H1 (cell line): ENCODE results near the gene IL6ST. TPM values are rescaled to one million over a fixed set of nuclear protein-coding genes. Genes with fewer than 3 reads are reported as not detected.

Experiments used
- CTCF ChIA-PET: fragments of 300-600 bp; sonication (Branson Sonifier 250); formaldehyde crosslinking; loops from one replicate; lab custom pipeline; 2021; ENCODE audit not compliant: partially characterized antibody; lab: Charles Lee
- POLR2A ChIA-PET: fragments of 300-600 bp; sonication (Branson Sonifier 250); formaldehyde crosslinking; loops from one replicate; lab custom pipeline; 2021; ENCODE audit warnings: inconsistent platforms; ENCODE audit not compliant: partially characterized antibody; lab: Charles Lee
- DNase-seq, 2 experiments: peaks; one replicate each; pipeline versions ENCODE4 v3.0.0 to v3.0.0-alpha.2; 2010 to 2022; ENCODE audit warnings: low spot score in 2 of 2, low read depth in 1 of 2, mixed read lengths in 1 of 2
- FAIRE-seq: peaks from 2 replicates; lab custom pipeline; 2011; peaks lifted over from hg19 to GRCh38; lab: Jason Lieb, UNC
- H2AFZ ChIP-seq: 2 replicates; pipeline ENCODE4 v1.8.1; 2012; ENCODE audit warnings: low read length, inconsistent platforms
- H2AK5ac ChIP-seq: 2 replicates; pipeline ENCODE4 v1.6.1; 2013; ENCODE audit warnings: low read depth, low read length
- H2BK120ac ChIP-seq: replicated peaks from 2 replicates; pipeline ENCODE3; 2013; ENCODE audit warnings: low read depth, low read length, inconsistent platforms
- H2BK12ac ChIP-seq: 2 replicates; pipeline ENCODE4 v1.6.1; 2013; ENCODE audit warnings: low read depth, low read length
- H2BK15ac ChIP-seq: 2 replicates; pipeline ENCODE4 v1.6.1; 2013; ENCODE audit warnings: low read length
- H2BK20ac ChIP-seq: 2 replicates; pipeline ENCODE4 v1.6.1; 2013; ENCODE audit warnings: low read length
- H2BK5ac ChIP-seq: 2 replicates; pipeline ENCODE4 v1.6.1; 2013; ENCODE audit warnings: low read depth, low read length
- H3K14ac ChIP-seq: 2 replicates; pipeline ENCODE4 v1.6.1; 2013; ENCODE audit warnings: inconsistent platforms; ENCODE audit not compliant: insufficient read length
- H3K18ac ChIP-seq: 2 replicates; pipeline ENCODE4 v1.6.1; 2013; ENCODE audit warnings: low read length; ENCODE audit errors: extremely low read depth
- H3K23ac ChIP-seq: 2 replicates; pipeline ENCODE4 v1.6.1; 2013; ENCODE audit warnings: inconsistent platforms; ENCODE audit not compliant: insufficient read length
- H3K23me2 ChIP-seq: 2 replicates; pipeline ENCODE4 v1.6.1; 2013; ENCODE audit warnings: low read depth, low read length
- H3K27ac ChIP-seq: 2 replicates; pipeline ENCODE4 v1.6.1; 2011; ENCODE audit warnings: low read depth, low read length, inconsistent platforms
- H3K27me3 ChIP-seq, 4 experiments: replicated peaks in 1 of 4; 1 replicate in 1 of 4; 2 replicates in 3 of 4; pipeline versions ENCODE4 v1.6.1 to v1.8.1; 2011 to 2013; ENCODE audit warnings: low read length in 3 of 4, mild to moderate bottlenecking in 3 of 4, inconsistent platforms in 2 of 4, mixed read lengths in 2 of 4, moderate library complexity in 1 of 4; ENCODE audit not compliant: control insufficient read depth in 3 of 4, insufficient read depth in 3 of 4; ENCODE audit errors: extremely low read depth in 1 of 4
- H3K36me3 ChIP-seq, 4 experiments: 2 replicates each; pipeline versions ENCODE4 v1.6.1 to v1.8.1; 2011 to 2013; ENCODE audit warnings: mild to moderate bottlenecking in 4 of 4, low read length in 3 of 4, moderate library complexity in 2 of 4, control low read depth in 1 of 4, inconsistent platforms in 1 of 4; ENCODE audit not compliant: insufficient read depth in 4 of 4, control insufficient read depth in 2 of 4
- H3K4ac ChIP-seq: replicated peaks from 2 replicates; pipeline ENCODE3; 2013; ENCODE audit warnings: low read length, low read depth, mixed read lengths, inconsistent platforms; ENCODE audit not compliant: insufficient read length
- H3K4me1 ChIP-seq, 4 experiments: replicated peaks in 1 of 4; 1 replicate in 1 of 4; 2 replicates in 3 of 4; pipeline versions ENCODE4 v1.6.1 to v1.8.1; 2011 to 2013; ENCODE audit warnings: low read length in 3 of 4, inconsistent platforms in 2 of 4, mixed read lengths in 1 of 4; ENCODE audit not compliant: insufficient read depth in 4 of 4, control insufficient read depth in 3 of 4
- H3K4me2 ChIP-seq, 2 experiments: 2 replicates each; pipeline versions ENCODE4 v1.6.1 to v1.8.1; 2011 to 2013; ENCODE audit warnings: low read depth in 2 of 2, low read length in 2 of 2, control low read depth in 1 of 2, inconsistent platforms in 1 of 2, mild to moderate bottlenecking in 1 of 2; ENCODE audit not compliant: insufficient read depth in 1 of 2
- H3K4me3 ChIP-seq, 4 experiments: fragments of 200-600, 300-600 bp in 1 of 4; sonication (generic), shearing (Covaris generic), sonication (Bioruptor Twin) in 1 of 4; 2 replicates each; pipeline versions ENCODE4 v1.5.1 to v1.8.1; 2011 to 2016; ENCODE audit warnings: low read length in 4 of 4, low read depth in 3 of 4, control low read depth in 2 of 4, inconsistent platforms in 2 of 4, mild to moderate bottlenecking in 2 of 4, mixed read lengths in 1 of 4, moderate library complexity in 1 of 4; ENCODE audit not compliant: insufficient read depth in 2 of 4; ENCODE audit errors: extremely low read depth in 1 of 4
- H3K56ac ChIP-seq: replicated peaks from 2 replicates; pipeline ENCODE3; 2013; ENCODE audit warnings: low read depth, mild to moderate bottlenecking, mixed read lengths, low read length, inconsistent platforms; ENCODE audit not compliant: insufficient read length
- H3K79me1 ChIP-seq: 2 replicates; pipeline ENCODE4 v1.6.1; 2013; ENCODE audit warnings: low read depth, low read length, control low read depth
- H3K79me2 ChIP-seq, 2 experiments: 2 replicates each; pipeline versions ENCODE4 v1.6.1 to v1.8.1; 2012 to 2013; ENCODE audit warnings: low read length in 2 of 2, mild to moderate bottlenecking in 2 of 2, inconsistent platforms in 1 of 2; ENCODE audit not compliant: insufficient read depth in 2 of 2, control insufficient read depth in 1 of 2
- H3K9ac ChIP-seq, 4 experiments: replicated peaks in 1 of 4; 1 replicate in 1 of 4; 2 replicates in 3 of 4; pipeline versions ENCODE4 v1.6.1 to v1.8.1; 2011 to 2013; ENCODE audit warnings: low read depth in 3 of 4, low read length in 3 of 4, control low read depth in 2 of 4, mild to moderate bottlenecking in 2 of 4, moderate library complexity in 2 of 4, inconsistent platforms in 1 of 4; ENCODE audit errors: extremely low read depth in 1 of 4
- H3K9me3 ChIP-seq, 2 experiments: 2 replicates each; pipeline versions ENCODE4 v1.6.1 to v1.8.1; 2012 to 2013; ENCODE audit warnings: mild to moderate bottlenecking in 2 of 2, moderate library complexity in 2 of 2, control low read depth in 1 of 2, inconsistent platforms in 1 of 2, low read depth in 1 of 2, low read length in 1 of 2, mixed read lengths in 1 of 2; ENCODE audit not compliant: insufficient read depth in 2 of 2
- H4K20me1 ChIP-seq, 2 experiments: replicated peaks in 1 of 2; 2 replicates each; pipeline versions ENCODE3 to v1.8.1; 2011 to 2013; ENCODE audit warnings: inconsistent platforms in 2 of 2, low read length in 2 of 2, mild to moderate bottlenecking in 1 of 2; ENCODE audit not compliant: insufficient read depth in 2 of 2, control insufficient read depth in 1 of 2
- H4K5ac ChIP-seq: 2 replicates; pipeline ENCODE4 v1.6.1; 2013; ENCODE audit warnings: low read length, low read depth, mixed read lengths, inconsistent platforms; ENCODE audit not compliant: insufficient read length
- H4K8ac ChIP-seq: 2 replicates; pipeline ENCODE4 v1.8.0; 2013; ENCODE audit warnings: mild to moderate bottlenecking, moderate library complexity, low read length, inconsistent platforms; ENCODE audit not compliant: insufficient read depth; ENCODE audit errors: extremely low read depth
- H4K91ac ChIP-seq: replicated peaks from 2 replicates; pipeline ENCODE3; 2013; ENCODE audit warnings: low read length, mixed read lengths, inconsistent platforms; ENCODE audit not compliant: insufficient read length
- CHD2 ChIP-seq: IDR thresholded peaks from 2 replicates; pipeline ENCODE4 v1.6.1; 2012; ENCODE audit warnings: low read length, improper control_type of control experiment
- CTBP2 ChIP-seq: IDR thresholded peaks from 2 replicates; pipeline ENCODE4 v1.7.0; 2011; ENCODE audit warnings: borderline replicate concordance, mild to moderate bottlenecking, moderate library complexity, mixed read lengths, low read length; ENCODE audit not compliant: insufficient read depth, insufficient read length
- FOSL1 ChIP-seq: IDR thresholded peaks from 2 replicates; pipeline ENCODE4 v1.6.1; 2011; ENCODE audit warnings: mild to moderate bottlenecking, low read depth, low read length, moderate library complexity; ENCODE audit not compliant: insufficient read depth
- KDM5A ChIP-seq: fragments of 200-600 bp; IDR thresholded peaks from 2 replicates; pipeline ENCODE4 v1.7.1; 2012; ENCODE audit warnings: mild to moderate bottlenecking, low read length, inconsistent platforms, mixed read lengths
- RXRA ChIP-seq: IDR thresholded peaks from 2 replicates; pipeline ENCODE4 v1.6.1; 2011; ENCODE audit warnings: low read depth, mild to moderate bottlenecking, low read length, moderate library complexity; ENCODE audit not compliant: insufficient read depth
- SIX5 ChIP-seq: IDR thresholded peaks from 2 replicates; pipeline ENCODE4 v1.6.1; 2011; ENCODE audit warnings: mild to moderate bottlenecking, low read depth, low read length
- YY1 ChIP-seq: IDR thresholded peaks from 2 replicates; pipeline ENCODE4 v1.6.1; 2011; ENCODE audit warnings: low read depth, mild to moderate bottlenecking, low read length
- WGBS, 2 experiments: shearing (Covaris generic) in 1 of 2; methylation state at CpG; one replicate each; pipeline versions ENCODE4 v1.1.6 to v1.1.7; 2013 to 2015; ENCODE audit warnings: low lambda C conversion rate in 2 of 2, mixed read lengths in 2 of 2, inconsistent platforms in 1 of 2, low coverage in 1 of 2, missing lambda C conversion rate in 1 of 2; ENCODE audit not compliant: insufficient replicate concordance in 2 of 2, insufficient coverage in 1 of 2, insufficient read length in 1 of 2; ENCODE audit errors: extremely low coverage in 1 of 2, missing lambda C conversion rate in 1 of 2; 5-methylcytosine and 5-hydroxymethylcytosine counted together
- polyA plus RNA-seq, 7 experiments: library from polyadenylated mRNA; depleted of rRNA in 3 of 7; stranded (reverse) in 5 of 7; unstranded in 2 of 7; fragments of >200 nt in 5 of 7; fragments of 200-250 nt in 2 of 7; gene quantifications; 1 replicate in 5 of 7; 2 replicates in 1 of 7; 4 replicates in 1 of 7; pipeline versions ENCODE4 v1.2.1 to v1.2.3, GENCODE V29; 2011 to 2013; ENCODE audit warnings: missing spikeins in 2 of 7, mixed read lengths in 2 of 7
- total RNA-seq: library from RNA; stranded (reverse); fragmentation: NEBNext Ultra II Directional; extraction: Animal tissue kit (Norgen Biotek cat#: 25700); gene quantifications from 2 replicates; pipeline ENCODE4 v1.2.1, GENCODE V29; 2021
- TF ChIP-seq, protein P1 (sequence below): IDR thresholded peaks from 2 replicates; pipeline ENCODE4 v1.6.1; 2012; ENCODE audit warnings: low read length, inconsistent platforms

Gene IL6ST
- total and polyA plus RNA-seq, 2 of the 8 experiments (the other 6 are each of a cell fraction or from before 2014, with no cell fraction given) = 1.4 to 11.1 TPM

DNA sequence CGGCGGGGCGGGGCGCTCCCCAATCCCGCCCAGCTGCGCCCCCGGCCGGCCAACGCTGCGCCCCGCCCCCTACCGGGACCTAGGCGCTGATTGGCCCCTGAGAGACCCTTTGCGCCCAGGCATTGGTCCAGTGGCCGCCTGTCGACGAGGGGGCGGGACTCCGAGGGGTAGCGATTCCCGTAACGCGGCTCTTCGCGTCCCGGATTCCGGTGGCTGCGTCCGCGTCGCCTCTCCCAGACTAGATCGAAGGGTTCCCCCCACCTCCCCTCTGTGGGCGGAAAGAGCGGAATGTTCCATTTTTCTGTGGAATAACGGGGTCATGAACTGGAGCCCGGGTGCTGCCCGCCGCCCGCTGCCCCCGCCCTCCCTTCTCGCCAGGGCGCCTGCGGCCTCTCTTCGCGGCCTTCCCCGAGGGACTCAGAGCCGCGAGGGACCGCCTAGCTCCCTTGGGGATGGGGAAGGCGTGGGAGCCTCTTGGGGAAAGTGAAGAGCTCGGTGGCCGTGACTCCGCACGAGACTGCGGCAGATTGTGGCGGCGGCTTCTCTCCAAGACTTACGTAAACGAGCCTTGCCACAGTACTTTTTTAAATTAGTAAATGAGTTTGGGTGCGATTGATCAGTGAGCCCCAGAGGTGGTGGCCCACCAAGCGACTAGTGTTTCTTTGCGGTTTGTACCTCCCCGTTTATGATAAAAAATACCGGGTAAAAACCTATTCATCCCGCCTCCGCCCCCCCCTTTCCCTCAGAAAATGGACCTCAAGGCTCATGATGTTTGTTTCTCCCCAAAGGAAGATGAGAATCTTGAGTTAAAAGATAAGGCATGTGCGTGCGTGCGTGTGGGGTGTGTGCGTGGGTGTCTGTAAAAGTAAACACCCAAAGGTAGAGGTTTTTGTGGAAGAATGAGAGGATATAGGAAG is 493 bp upstream of the IL6ST start:
- H4K8ac ChIP-seq = peak overlapping the region; percentile 73
- peak overlapping the region; percentile 18 for H4K5ac ChIP-seq
- H3K79me1 ChIP-seq = no peaks in the 10 kb centered on the region
- H3K4ac ChIP-seq = no peak overlapping the region
- peak overlapping the region; percentile 73 for H3K56ac ChIP-seq
- H4K20me1 ChIP-seq = no peaks in the 10 kb centered on the region
- no peak overlapping the region for H2AFZ ChIP-seq
- H3K18ac ChIP-seq = peak overlapping the region; percentile 71
- DNase-seq (peak; percentile 87 to 96), FAIRE-seq (no peak)
- peaks cover 0 to 18% of the 10 kb centered on the region in 2 experiments; a peak in 1 of 4 replicates for H3K79me2 ChIP-seq
- 4% methylated on average over 43 of the region's 70 CpGs; no CpG with 5 or more reads in 1 of the 2 experiments for WGBS, 2 experiments
- no peak overlapping the region for H2AK5ac ChIP-seq
- H3K36me3 ChIP-seq = no peaks in the 10 kb centered on the region
- H2BK5ac ChIP-seq = no peak overlapping the region
- peak overlapping the region; percentile 56 to 85 (median 64) for H3K9ac ChIP-seq
- peak overlapping the region; percentile 32; the same call in 1 of the 2 replicates for H3K27ac ChIP-seq
- H2BK12ac ChIP-seq = no peak overlapping the region
- H4K91ac ChIP-seq = peak overlapping the region; percentile 35
- H3K14ac ChIP-seq = no peak overlapping the region
- peak overlapping the region; percentile 79 to 90 for H3K4me2 ChIP-seq
- H2BK20ac ChIP-seq = no peak overlapping the region
- CTCF ChIA-PET = interaction anchor here (1.5 kb wide), 1 partner anchor 17 kb away, joined by 7 read pairs; no protein-coding TSS in a partner anchor
- POLR2A ChIA-PET = interaction anchor here (1.1 to 1.7 kb wide), 2 partner anchors 10 to 1178 kb away, joined by 3 to 8 read pairs; partner anchors contain the start of gene GPBP1
- no peak overlapping the region for H2BK120ac ChIP-seq
- no peaks in the 10 kb centered on the region for H3K9me3 ChIP-seq
- peaks cover 0 to 2% (median 0%) of the 10 kb centered on the region in 4 experiments; a peak in 2 of 7 replicates for H3K4me1 ChIP-seq
- no peaks in the 10 kb centered on the region for H3K27me3 ChIP-seq
- H3K23me2 ChIP-seq = no peaks in the 10 kb centered on the region
- H2BK15ac ChIP-seq = no peak overlapping the region
- H3K23ac ChIP-seq = no peak overlapping the region
- H3K4me3 ChIP-seq = peak overlapping the region; percentile 68 to 86 (median 79)
- TF ChIP-seq, protein P1, sequence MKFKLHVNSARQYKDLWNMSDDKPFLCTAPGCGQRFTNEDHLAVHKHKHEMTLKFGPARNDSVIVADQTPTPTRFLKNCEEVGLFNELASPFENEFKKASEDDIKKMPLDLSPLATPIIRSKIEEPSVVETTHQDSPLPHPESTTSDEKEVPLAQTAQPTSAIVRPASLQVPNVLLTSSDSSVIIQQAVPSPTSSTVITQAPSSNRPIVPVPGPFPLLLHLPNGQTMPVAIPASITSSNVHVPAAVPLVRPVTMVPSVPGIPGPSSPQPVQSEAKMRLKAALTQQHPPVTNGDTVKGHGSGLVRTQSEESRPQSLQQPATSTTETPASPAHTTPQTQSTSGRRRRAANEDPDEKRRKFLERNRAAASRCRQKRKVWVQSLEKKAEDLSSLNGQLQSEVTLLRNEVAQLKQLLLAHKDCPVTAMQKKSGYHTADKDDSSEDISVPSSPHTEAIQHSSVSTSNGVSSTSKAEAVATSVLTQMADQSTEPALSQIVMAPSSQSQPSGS = no peak
- TF ChIP-seq RXRA (no peak), FOSL1 (no peak), CHD2 (peak; percentile 83), SIX5 (no peak), CTBP2 (no peak), KDM5A (no peak), YY1 (no peak)
